HG02763 (cell line): ENCODE measurements around the gene PHKB.

Experiments used
- ATAC-seq: cut with Tn5 transposase; IDR thresholded peaks from one replicate; pipeline ENCODE4 v1.9.1; 2021; ENCODE audit warnings: mild to moderate bottlenecking, moderate library complexity; ENCODE audit not compliant: unreplicated experiment

Gene PHKB

DNA sequence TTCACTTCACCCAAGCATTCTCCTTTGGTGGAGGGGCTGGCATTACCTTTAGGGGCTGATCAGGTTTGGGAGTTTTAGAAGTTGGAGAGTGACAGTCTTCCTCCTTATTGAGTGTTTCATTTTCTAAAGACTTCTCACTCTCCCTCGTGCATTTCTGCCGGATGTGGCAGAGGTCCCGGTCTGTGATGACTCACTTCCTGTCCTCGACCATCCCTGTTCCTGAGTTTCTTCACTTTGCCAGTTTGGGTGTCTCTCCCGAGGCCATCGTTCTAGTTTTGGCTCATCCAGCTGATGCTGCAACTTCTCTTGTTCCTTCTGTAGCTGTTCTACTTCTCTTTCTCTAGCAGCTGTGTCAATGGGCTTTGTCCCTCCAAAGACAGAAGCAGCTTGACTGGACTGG, 104.3 kb downstream of the PHKB start:
- ATAC-seq = no peak

GRCh38 chr16:47567321-47567720, 106.2 kb downstream of the PHKB start:
- no peak for ATAC-seq

GRCh38 chr16:47568351-47568750, 107.2 kb downstream of the PHKB start:
- no peak for ATAC-seq

DNA sequence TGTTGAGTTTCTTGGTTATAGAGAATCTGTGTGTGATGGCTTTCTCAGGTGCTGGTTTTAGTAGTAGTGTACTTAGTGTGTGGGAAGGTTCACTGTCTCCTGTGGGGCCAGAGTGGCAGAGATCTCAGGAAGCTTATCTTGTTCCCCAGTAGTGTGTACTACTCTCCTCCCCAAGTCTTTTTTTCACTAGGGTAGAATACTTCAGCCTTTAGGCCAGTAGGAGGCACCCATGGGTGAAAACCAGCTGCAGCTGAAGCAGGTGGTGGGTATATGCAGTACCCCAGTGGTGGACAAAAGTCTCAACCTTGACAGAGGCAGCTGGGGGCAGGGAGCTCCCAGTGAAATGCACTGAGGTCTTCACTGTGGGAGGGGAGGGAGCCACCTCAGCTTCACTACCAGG, 109.9 kb downstream of the PHKB start:
- no peak for ATAC-seq

- ATAC-seq = no peak
Observed at GRCh38 chr16:47571711-47572110, 110.6 kb downstream of the PHKB start.

- no peak for ATAC-seq
Observed at GRCh38 chr16:47574091-47575054, 113.2 kb downstream of the PHKB start.

DNA sequence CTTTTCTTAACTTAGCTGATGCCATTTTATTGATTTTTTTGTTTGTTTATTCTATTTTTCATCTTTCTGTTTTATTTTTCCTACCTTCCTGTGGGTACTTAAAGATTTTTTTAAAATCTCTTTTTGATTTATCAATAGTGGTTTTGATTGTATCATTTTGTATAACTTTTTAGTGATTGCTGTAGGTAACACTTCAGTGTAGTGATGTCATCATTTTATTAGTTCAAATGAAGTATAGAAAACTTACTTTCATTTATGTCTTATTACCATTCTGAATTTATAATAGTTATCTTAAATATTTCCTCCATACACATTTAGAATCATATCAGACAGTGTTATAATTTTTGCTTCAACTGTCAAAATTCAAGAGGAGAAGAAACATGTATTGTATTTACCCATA, 115.9 kb downstream of the PHKB start:
- ATAC-seq = no peak

- no peak for ATAC-seq
Observed at GRCh38 chr16:47578033-47578432, 116.9 kb downstream of the PHKB start.

- no peak for ATAC-seq
Observed at GRCh38 chr16:47578573-47578972, 117.4 kb downstream of the PHKB start.

DNA sequence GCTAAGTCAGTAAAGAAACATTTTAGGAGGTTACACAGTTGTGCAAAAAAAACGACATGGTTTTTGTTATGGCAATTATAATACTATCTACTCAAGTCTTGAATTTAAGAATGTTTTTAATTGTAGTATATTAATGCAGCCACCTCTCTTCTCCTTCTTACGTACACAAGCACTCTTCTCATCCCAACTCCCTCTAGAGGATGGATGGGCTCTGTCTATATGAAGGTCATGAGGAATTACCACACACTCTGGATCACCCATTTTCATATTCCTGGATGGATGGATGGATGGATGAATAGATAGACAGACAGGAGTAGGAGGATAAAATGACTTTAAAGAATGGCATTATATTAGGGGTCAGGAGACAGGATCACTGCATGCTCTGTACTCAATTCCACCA, 120.0 kb downstream of the PHKB start:
- no peak for ATAC-seq

GRCh38 chr16:47584464-47585225, 123.5 kb downstream of the PHKB start:
- no peak for ATAC-seq

GRCh38 chr16:47586121-47586520, 125.0 kb downstream of the PHKB start:
- no peak for ATAC-seq

- no peak for ATAC-seq
Observed at GRCh38 chr16:47590472-47590871, 129.3 kb downstream of the PHKB start.

DNA sequence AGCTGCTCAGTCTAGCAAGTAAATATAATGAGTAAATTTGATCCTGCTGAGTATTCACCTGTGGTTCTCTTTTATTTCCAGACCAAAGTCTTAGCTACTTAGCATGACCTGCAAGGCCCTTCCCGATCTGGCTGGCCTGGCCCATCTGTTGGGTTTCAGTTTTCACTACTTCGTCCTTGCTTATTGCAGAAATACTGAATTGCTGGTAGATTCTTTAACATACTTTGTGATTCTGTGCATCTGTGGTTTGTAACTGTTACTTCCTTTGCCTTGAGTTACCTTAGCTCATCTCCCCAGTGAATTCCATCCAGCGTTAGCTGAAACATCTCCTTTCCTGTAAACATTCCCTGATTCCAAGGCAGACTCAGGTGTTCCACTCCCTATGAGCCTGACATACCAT, 131.1 kb downstream of the PHKB start:
- no peak for ATAC-seq

- peak; percentile 48 for ATAC-seq
Observed at GRCh38 chr16:47599512-47599911, 138.4 kb downstream of the PHKB start.

- ATAC-seq = no peak
Observed at GRCh38 chr16:47600376-47600775, 139.2 kb downstream of the PHKB start.

DNA sequence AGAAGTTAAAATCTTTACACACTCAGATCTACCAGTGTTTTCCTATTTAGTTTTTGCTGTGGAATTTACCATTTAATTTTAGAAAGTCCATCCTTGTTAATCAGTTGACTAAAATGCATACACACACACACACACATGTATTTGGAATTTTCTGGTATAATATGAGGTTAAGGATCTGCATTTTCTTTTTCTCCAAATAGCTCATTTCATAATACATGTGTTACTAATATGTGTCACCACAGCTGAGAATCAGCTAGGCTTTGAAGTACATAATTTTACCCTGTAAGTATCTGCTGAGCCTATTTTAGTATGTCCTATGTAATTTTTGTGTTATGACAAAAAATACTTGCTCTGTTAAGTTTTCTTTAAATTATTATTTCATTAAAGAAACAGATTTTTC, 143.2 kb downstream of the PHKB start:
- ATAC-seq = no peak

GRCh38 chr16:47611042-47611441, 149.9 kb downstream of the PHKB start:
- no peak for ATAC-seq

- no peak for ATAC-seq
Observed at GRCh38 chr16:47611848-47612493, 150.8 kb downstream of the PHKB start.

GRCh38 chr16:47612711-47613110, 151.6 kb downstream of the PHKB start:
- ATAC-seq = no peak

GRCh38 chr16:47613251-47613650, 152.1 kb downstream of the PHKB start:
- ATAC-seq = no peak
